ENCODE results near the gene DNAJC3.
"Not testable (repeated sequence)": the region's sequence is repeated elsewhere in the genome, so short reads cannot be mapped to it uniquely, and the experiment has no call there.

Gene DNAJC3

GRCh38 chr13:95784161-95784899 is 107.4 kb downstream of the DNAJC3 start:
- DNase-seq: no peak

GRCh38 chr13:95784900-95785290 is 108.0 kb downstream of the DNAJC3 start:
- DNase-seq: no peak

GRCh38 chr13:95787356-95788099 is 110.6 kb downstream of the DNAJC3 start:
- DNase-seq: no peak

GRCh38 chr13:95788100-95788463 is 111.1 kb downstream of the DNAJC3 start:
- DNase-seq: no peak

- not testable (repeated sequence) for DNase-seq
Observed at GRCh38 chr13:95789315-95789714, 112.4 kb downstream of the DNAJC3 start.

- no peak for DNase-seq
Observed at GRCh38 chr13:95791084-95791722, 114.3 kb downstream of the DNAJC3 start.

- no peak for DNase-seq
Observed at GRCh38 chr13:95793018-95793555, 116.1 kb downstream of the DNAJC3 start.

GRCh38 chr13:95793781-95794180 is 116.8 kb downstream of the DNAJC3 start:
- DNase-seq: no peak

- DNase-seq: no peak
Observed at GRCh38 chr13:95797016-95797415, 120.1 kb downstream of the DNAJC3 start.

GRCh38 chr13:95800436-95800835 is 123.5 kb downstream of the DNAJC3 start:
- DNase-seq: no peak

- DNase-seq: no peak
Observed at GRCh38 chr13:95801825-95802224, 124.9 kb downstream of the DNAJC3 start.

GRCh38 chr13:95805921-95806320 is 129.0 kb downstream of the DNAJC3 start:
- no peak for DNase-seq

GRCh38 chr13:95809429-95809828 is 132.5 kb downstream of the DNAJC3 start:
- DNase-seq: no peak

GRCh38 chr13:95813139-95813538 is 136.2 kb downstream of the DNAJC3 start:
- DNase-seq: no peak

- no peak for DNase-seq
Observed at GRCh38 chr13:95814495-95814894, 137.6 kb downstream of the DNAJC3 start.

- DNase-seq: no peak
Observed at GRCh38 chr13:95822303-95822702, 145.4 kb downstream of the DNAJC3 start.

GRCh38 chr13:95833126-95833525 is 156.2 kb downstream of the DNAJC3 start:
- DNase-seq: no peak

- no peak for DNase-seq
Observed at GRCh38 chr13:95833719-95834118, 156.8 kb downstream of the DNAJC3 start.

- peak; percentile 3 for DNase-seq
Observed at GRCh38 chr13:95834134-95834765, 157.3 kb downstream of the DNAJC3 start.

GRCh38 chr13:95841894-95842293 is 165.0 kb downstream of the DNAJC3 start:
- DNase-seq: no peak

- DNase-seq: no peak
Observed at GRCh38 chr13:95842898-95843297, 166.0 kb downstream of the DNAJC3 start.

All from NCI-H2029 (cell line).